K562 (cell line): ENCODE results near the gene PMVK. TPM values are rescaled to one million over a fixed set of nuclear protein-coding genes. Genes with fewer than 3 reads are reported as not detected.

ENCODE experiments used
- EP300 ChIP-seq: IDR thresholded peaks from 2 replicates; pipeline ENCODE4 v1.6.1; 2012; ENCODE audit warnings: low read length, improper control_type of control experiment
- ESRRA ChIP-seq: fragments of 450-650 bp; IDR thresholded peaks from 2 replicates; pipeline ENCODE4 v1.6.1; 2014; ENCODE audit warnings: low read depth, mild to moderate bottlenecking, moderate library complexity, borderline replicate concordance
- HSF4 ChIP-seq: fragments of 250-450 bp; sonication (Bioruptor Pico); IDR thresholded peaks from 2 replicates; pipeline ENCODE4 v2.1.2; 2022; ENCODE audit warnings: mild to moderate bottlenecking, moderate library complexity, borderline replicate concordance
- NCOR1 ChIP-seq: fragments of 450-650 bp; IDR thresholded peaks from 2 replicates; pipeline ENCODE4 v1.6.1; 2016; ENCODE audit warnings: mild to moderate bottlenecking, moderate library complexity
- NR2C1 ChIP-seq, 2 experiments: fragments of 450-650 bp; IDR thresholded peaks; 2 replicates each; pipeline ENCODE4 v1.6.1; 2017; ENCODE audit warnings: mild to moderate bottlenecking in 2 of 2, antibody characterized with exemption in 1 of 2, inconsistent platforms in 1 of 2, missing compliant biosample characterization in 1 of 2, missing genetic modification characterization in 1 of 2
- TAF1 ChIP-seq: IDR thresholded peaks from 2 replicates; pipeline ENCODE4 v1.6.1; 2011; ENCODE audit warnings: mild to moderate bottlenecking, low read length, moderate library complexity; ENCODE audit not compliant: insufficient read depth, control insufficient read depth, severe bottlenecking; ENCODE audit errors: extremely low read depth
- TAF15 ChIP-seq: fragments of 200-400 bp; formaldehyde crosslinking; IDR thresholded peaks from 2 replicates; pipeline ENCODE4 v1.6.1; 2017; ENCODE audit warnings: mild to moderate bottlenecking, low read depth, low read length, moderate library complexity
- TAL1 ChIP-seq: fragments of 450-650 bp; IDR thresholded peaks from 2 replicates; pipeline ENCODE4 v1.6.1; 2016; ENCODE audit warnings: mild to moderate bottlenecking
- TGIF2 ChIP-seq: sonication (generic); formaldehyde crosslinking; IDR thresholded peaks from 2 replicates; pipeline ENCODE4 v1.8.1; 2022; ENCODE audit warnings: mild to moderate bottlenecking, missing genetic modification reagents, moderate library complexity
- ZNF740 ChIP-seq, 3 experiments: fragments of 200-800 bp in 1 of 3; sonication (Bioruptor generic) in 1 of 3; sonication (generic) in 1 of 3; formaldehyde crosslinking in 1 of 3; IDR thresholded peaks; 2 replicates each; pipeline versions ENCODE4 v1.6.1 to v1.8.0; 2016 to 2022; ENCODE audit warnings: mild to moderate bottlenecking in 2 of 3, missing compliant biosample characterization in 2 of 3, missing genetic modification characterization in 2 of 3, missing genetic modification reagents in 1 of 3
- polyA plus RNA-seq, 8 experiments: library from polyadenylated mRNA; depleted of rRNA in 4 of 8; stranded (reverse) in 5 of 8; unstranded in 3 of 8; fragments of >200 nt; fragmentation: Nextera tagmentation in 2 of 8; fragmentation: Illumina TruSeq in 1 of 8; extraction: Ambion mirVana in 2 of 8; extraction: Trizol in 1 of 8; gene quantifications; 2 replicates each; pipeline versions ENCODE4 v1.2.1 to v1.2.3, GENCODE V29; 2011 to 2014; ENCODE audit warnings: inconsistent platforms in 1 of 8, missing spikeins in 1 of 8
- total RNA-seq, 7 experiments: library from RNA; depleted of rRNA in 6 of 7; stranded (reverse); fragments of >200 nt in 6 of 7; fragmentation: Illumina TruSeq in 2 of 7; extraction: Trizol in 2 of 7; gene quantifications; 2 replicates each; pipeline versions ENCODE4 v1.2.1 to v1.2.3, GENCODE V29; 2011 to 2021; ENCODE audit warnings: low replicate concordance in 1 of 7
- TF ChIP-seq, protein P1 (sequence below), 2 experiments: IDR thresholded peaks; 2 replicates each; pipeline ENCODE4 v1.6.1; 2012; ENCODE audit warnings: improper control_type of control experiment in 2 of 2, low read depth in 2 of 2, low read length in 2 of 2, borderline replicate concordance in 1 of 2
- TF ChIP-seq, protein P2 (sequence below), 2 experiments: fragments of 450-650 bp in 1 of 2; sonication (generic) in 1 of 2; formaldehyde crosslinking in 1 of 2; IDR thresholded peaks; 2 replicates each; pipeline versions ENCODE4 v1.7.1 to v1.9.0; 2016 to 2022; ENCODE audit warnings: inconsistent platforms in 1 of 2, mild to moderate bottlenecking in 1 of 2, missing genetic modification reagents in 1 of 2
- TF ChIP-seq, protein P3 (sequence below): fragments of 450-650 bp; IDR thresholded peaks from 2 replicates; pipeline ENCODE4 v1.6.1; 2016

The PMVK gene
- total and polyA plus RNA-seq, 9 of the 15 experiments (the other 6 are each of a cell fraction or from before 2014, with no cell fraction given) = 1.1 to 15.3 (median 6.3) TPM

DNA sequence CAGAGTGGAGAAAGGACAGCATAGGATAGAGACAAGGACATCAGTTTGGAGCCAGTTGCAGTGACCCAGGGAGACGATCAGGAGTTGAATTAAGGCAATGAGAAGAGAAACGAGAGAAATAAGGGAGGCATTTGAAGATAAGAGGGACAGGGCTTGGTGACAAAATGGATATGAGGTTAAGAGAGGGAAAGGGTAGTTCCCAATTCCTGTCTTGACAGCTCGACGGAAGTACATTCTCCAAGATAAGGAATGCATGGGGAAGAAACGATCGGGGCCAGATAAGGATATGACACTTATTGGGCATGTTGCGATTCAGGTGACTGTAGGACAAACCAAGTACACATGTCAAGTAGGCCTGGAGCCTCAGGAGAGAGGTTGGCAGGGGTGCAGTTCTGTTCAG, 47.8 kb downstream of the PMVK start (continued):
- TF ChIP-seq ESRRA (peak; percentile 64; the same call in 1 of the 2 replicates), TGIF2 (CRISPR knock-in tag) (no peak), ZNF740 (CRISPR knock-in tag; IDR thresholded peaks at IDR 0.05) (no peak), ZNF740 (tag; IDR thresholded peaks at IDR 0.05) (no peak), TAF1 (no peak), NCOR1 (peak; percentile 26; the same call in 1 of the 2 replicates), TAL1 (peak; percentile 17; the same call in 1 of the 2 replicates), EP300 (peak; percentile 51), HSF4 (CRISPR knock-in tag) (no peak), NR2C1 (IDR thresholded peaks at IDR 0.05) (no peak), NR2C1 (tag; IDR thresholded peaks at IDR 0.05) (0 out of 2 replicates have a peak, but pooled peaks have one; percentile 21), TAF15 (no peak)
- TF ChIP-seq, protein P1, sequence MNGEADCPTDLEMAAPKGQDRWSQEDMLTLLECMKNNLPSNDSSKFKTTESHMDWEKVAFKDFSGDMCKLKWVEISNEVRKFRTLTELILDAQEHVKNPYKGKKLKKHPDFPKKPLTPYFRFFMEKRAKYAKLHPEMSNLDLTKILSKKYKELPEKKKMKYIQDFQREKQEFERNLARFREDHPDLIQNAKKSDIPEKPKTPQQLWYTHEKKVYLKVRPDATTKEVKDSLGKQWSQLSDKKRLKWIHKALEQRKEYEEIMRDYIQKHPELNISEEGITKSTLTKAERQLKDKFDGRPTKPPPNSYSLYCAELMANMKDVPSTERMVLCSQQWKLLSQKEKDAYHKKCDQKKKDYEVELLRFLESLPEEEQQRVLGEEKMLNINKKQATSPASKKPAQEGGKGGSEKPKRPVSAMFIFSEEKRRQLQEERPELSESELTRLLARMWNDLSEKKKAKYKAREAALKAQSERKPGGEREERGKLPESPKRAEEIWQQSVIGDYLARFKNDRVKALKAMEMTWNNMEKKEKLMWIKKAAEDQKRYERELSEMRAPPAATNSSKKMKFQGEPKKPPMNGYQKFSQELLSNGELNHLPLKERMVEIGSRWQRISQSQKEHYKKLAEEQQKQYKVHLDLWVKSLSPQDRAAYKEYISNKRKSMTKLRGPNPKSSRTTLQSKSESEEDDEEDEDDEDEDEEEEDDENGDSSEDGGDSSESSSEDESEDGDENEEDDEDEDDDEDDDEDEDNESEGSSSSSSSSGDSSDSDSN (IDR thresholded peaks at IDR 0.05; ENCODE audit: borderline replicate concordance in 1 of 2, low read depth in 2 of 2, low read length in 2 of 2) = no peak
- TF ChIP-seq, protein P2, sequence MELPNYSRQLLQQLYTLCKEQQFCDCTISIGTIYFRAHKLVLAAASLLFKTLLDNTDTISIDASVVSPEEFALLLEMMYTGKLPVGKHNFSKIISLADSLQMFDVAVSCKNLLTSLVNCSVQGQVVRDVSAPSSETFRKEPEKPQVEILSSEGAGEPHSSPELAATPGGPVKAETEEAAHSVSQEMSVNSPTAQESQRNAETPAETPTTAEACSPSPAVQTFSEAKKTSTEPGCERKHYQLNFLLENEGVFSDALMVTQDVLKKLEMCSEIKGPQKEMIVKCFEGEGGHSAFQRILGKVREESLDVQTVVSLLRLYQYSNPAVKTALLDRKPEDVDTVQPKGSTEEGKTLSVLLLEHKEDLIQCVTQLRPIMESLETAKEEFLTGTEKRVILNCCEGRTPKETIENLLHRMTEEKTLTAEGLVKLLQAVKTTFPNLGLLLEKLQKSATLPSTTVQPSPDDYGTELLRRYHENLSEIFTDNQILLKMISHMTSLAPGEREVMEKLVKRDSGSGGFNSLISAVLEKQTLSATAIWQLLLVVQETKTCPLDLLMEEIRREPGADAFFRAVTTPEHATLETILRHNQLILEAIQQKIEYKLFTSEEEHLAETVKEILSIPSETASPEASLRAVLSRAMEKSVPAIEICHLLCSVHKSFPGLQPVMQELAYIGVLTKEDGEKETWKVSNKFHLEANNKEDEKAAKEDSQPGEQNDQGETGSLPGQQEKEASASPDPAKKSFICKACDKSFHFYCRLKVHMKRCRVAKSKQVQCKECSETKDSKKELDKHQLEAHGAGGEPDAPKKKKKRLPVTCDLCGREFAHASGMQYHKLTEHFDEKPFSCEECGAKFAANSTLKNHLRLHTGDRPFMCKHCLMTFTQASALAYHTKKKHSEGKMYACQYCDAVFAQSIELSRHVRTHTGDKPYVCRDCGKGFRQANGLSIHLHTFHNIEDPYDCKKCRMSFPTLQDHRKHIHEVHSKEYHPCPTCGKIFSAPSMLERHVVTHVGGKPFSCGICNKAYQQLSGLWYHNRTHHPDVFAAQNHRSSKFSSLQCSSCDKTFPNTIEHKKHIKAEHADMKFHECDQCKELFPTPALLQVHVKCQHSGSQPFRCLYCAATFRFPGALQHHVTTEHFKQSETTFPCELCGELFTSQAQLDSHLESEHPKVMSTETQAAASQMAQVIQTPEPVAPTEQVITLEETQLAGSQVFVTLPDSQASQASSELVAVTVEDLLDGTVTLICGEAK (IDR thresholded peaks at IDR 0.05) = 0 out of 2 replicates have a peak, but pooled peaks have one; percentile 34
- TF ChIP-seq, protein P2 (CRISPR knock-in tag; IDR thresholded peaks at IDR 0.05) = no peak
- TF ChIP-seq, protein P3, sequence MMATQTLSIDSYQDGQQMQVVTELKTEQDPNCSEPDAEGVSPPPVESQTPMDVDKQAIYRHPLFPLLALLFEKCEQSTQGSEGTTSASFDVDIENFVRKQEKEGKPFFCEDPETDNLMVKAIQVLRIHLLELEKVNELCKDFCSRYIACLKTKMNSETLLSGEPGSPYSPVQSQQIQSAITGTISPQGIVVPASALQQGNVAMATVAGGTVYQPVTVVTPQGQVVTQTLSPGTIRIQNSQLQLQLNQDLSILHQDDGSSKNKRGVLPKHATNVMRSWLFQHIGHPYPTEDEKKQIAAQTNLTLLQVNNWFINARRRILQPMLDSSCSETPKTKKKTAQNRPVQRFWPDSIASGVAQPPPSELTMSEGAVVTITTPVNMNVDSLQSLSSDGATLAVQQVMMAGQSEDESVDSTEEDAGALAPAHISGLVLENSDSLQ = peak; percentile 43; the same call in 1 of the 2 replicates
